ENCODE data around the gene ME3.

The ME3 gene

GRCh38 chr11:86468169-86468568 lies 204.2 kb downstream of the ME3 start:
- CTCF ChIA-PET = interaction anchor here (0.9 to 1.7 kb wide), 3 partner anchors 8 to 108 kb away, joined by 3 to 5 read pairs (median 5); no protein-coding TSS in a partner anchor
- no peak overlapping the region for H3K4me3 ChIP-seq (ENCODE audit: low read depth, low read length)
- POLR2A ChIA-PET = no interaction called here
- TF ChIP-seq, protein P1, sequence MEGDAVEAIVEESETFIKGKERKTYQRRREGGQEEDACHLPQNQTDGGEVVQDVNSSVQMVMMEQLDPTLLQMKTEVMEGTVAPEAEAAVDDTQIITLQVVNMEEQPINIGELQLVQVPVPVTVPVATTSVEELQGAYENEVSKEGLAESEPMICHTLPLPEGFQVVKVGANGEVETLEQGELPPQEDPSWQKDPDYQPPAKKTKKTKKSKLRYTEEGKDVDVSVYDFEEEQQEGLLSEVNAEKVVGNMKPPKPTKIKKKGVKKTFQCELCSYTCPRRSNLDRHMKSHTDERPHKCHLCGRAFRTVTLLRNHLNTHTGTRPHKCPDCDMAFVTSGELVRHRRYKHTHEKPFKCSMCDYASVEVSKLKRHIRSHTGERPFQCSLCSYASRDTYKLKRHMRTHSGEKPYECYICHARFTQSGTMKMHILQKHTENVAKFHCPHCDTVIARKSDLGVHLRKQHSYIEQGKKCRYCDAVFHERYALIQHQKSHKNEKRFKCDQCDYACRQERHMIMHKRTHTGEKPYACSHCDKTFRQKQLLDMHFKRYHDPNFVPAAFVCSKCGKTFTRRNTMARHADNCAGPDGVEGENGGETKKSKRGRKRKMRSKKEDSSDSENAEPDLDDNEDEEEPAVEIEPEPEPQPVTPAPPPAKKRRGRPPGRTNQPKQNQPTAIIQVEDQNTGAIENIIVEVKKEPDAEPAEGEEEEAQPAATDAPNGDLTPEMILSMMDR (IDR thresholded peaks at IDR 0.05; ENCODE audit: insufficient read depth, low read length, missing control alignments) = no peak
- no peak for DNase-seq (ENCODE audit: low read depth, low spot score)

GRCh38 chr11:86464509-86465221 lies 207.8 kb downstream of the ME3 start:
- TF ChIP-seq, protein P1 (IDR thresholded peaks at IDR 0.05; ENCODE audit: insufficient read depth, low read length, missing control alignments) = no peak
- no peak for DNase-seq (ENCODE audit: low read depth, low spot score)
- ChIA-PET CTCF (interaction anchor here (1.5 to 2.8 kb wide), 2 partner anchors 8 to 144 kb away, joined by 7 to 8 read pairs; no protein-coding TSS in a partner anchor), POLR2A (no interaction called here)
- H3K4me3 ChIP-seq (ENCODE audit: low read depth, low read length) = no peak overlapping the region

DNA sequence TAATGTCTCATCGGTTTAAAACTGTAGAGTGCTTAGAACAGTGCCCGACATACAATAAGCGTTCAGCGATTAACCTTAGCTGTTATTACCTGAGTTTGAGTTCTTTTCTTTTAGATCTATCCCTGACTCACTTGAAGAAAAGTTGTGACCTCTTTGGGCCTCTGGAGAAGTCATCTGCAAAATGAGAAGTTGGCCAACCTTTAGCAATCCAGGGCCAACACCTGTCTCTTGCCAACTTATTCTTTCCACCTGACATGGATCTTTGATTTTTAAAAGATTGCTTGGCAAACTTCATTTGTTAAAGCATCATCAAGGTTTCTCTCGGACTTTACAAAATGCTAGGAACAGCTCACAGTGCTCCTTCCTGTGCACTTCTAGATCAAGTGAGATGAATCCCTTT lies 208.5 kb downstream of the ME3 start:
- DNase-seq (ENCODE audit: low read depth, low spot score) = no peak
- POLR2A ChIA-PET = no interaction called here
- no peak overlapping the region for H3K4me3 ChIP-seq (ENCODE audit: low read depth, low read length)
- TF ChIP-seq, protein P1 (IDR thresholded peaks at IDR 0.05; ENCODE audit: insufficient read depth, low read length, missing control alignments) = no peak
- CTCF ChIA-PET = interaction anchor here (2.8 kb wide), 1 partner anchor 144 kb away, joined by 8 read pairs; no protein-coding TSS in a partner anchor

- ChIA-PET POLR2A (no interaction called here), CTCF (interaction anchor here (1.4 kb wide), 1 partner anchor 14 kb away, joined by 6 read pairs; no protein-coding TSS in a partner anchor)
- H3K4me3 ChIP-seq (ENCODE audit: low read depth, low read length) = no peak overlapping the region
- TF ChIP-seq, protein P1 (IDR thresholded peaks at IDR 0.05; ENCODE audit: insufficient read depth, low read length, missing control alignments) = no peak
- no peak for DNase-seq (ENCODE audit: low read depth, low spot score)
These were observed 209.3 kb downstream of the ME3 start for GRCh38 chr11:86463120-86463519.

GRCh38 chr11:86461892-86462291 lies 210.5 kb downstream of the ME3 start:
- TF ChIP-seq, protein P1 (IDR thresholded peaks at IDR 0.05; ENCODE audit: insufficient read depth, low read length, missing control alignments) = no peak
- no peak for DNase-seq (ENCODE audit: low read depth, low spot score)
- POLR2A ChIA-PET = no interaction called here
- CTCF ChIA-PET = interaction anchor here (0.7 to 3.6 kb wide), 6 partner anchors 13 to 457 kb away, joined by 3 to 20 read pairs (median 4); no protein-coding TSS in a partner anchor
- H3K4me3 ChIP-seq (ENCODE audit: low read depth, low read length) = no peak overlapping the region

Measured in AG04449 (cell line).